Ishikawa (cell line): ENCODE measurements around the gene DDX54.

ENCODE experiments used
- CEBPB ChIP-seq: IDR thresholded peaks from 2 replicates; pipeline ENCODE4 v1.6.1; 2012
- CREB1 ChIP-seq: IDR thresholded peaks from 2 replicates; pipeline ENCODE4 v1.6.1; 2012; ENCODE audit warnings: low read depth
- EGR1 ChIP-seq: IDR thresholded peaks from 2 replicates; pipeline ENCODE4 v1.6.1; 2012
- EP300 ChIP-seq: IDR thresholded peaks from 2 replicates; pipeline ENCODE4 v1.6.1; 2012; ENCODE audit warnings: borderline replicate concordance
- FOXM1 ChIP-seq: IDR thresholded peaks from 2 replicates; pipeline ENCODE4 v1.6.1; 2012; ENCODE audit warnings: low read depth, borderline replicate concordance
- RAD21 ChIP-seq: IDR thresholded peaks from 2 replicates; pipeline ENCODE4 v1.6.1; 2012; ENCODE audit warnings: low read depth
- TAF1 ChIP-seq: IDR thresholded peaks from 2 replicates; pipeline ENCODE4 v1.6.1; 2012; ENCODE audit warnings: low read depth, mild to moderate bottlenecking
- TCF12 ChIP-seq: IDR thresholded peaks from 2 replicates; pipeline ENCODE4 v1.6.1; 2012; ENCODE audit warnings: low read depth
- YY1 ChIP-seq: IDR thresholded peaks from 2 replicates; pipeline ENCODE4 v1.6.1; 2012; ENCODE audit warnings: low read depth
- TF ChIP-seq, protein P1 (sequence below): IDR thresholded peaks from 2 replicates; pipeline ENCODE4 v1.6.1; 2012; ENCODE audit warnings: low read depth, mild to moderate bottlenecking
- TF ChIP-seq, protein P2 (sequence below): IDR thresholded peaks from 2 replicates; pipeline ENCODE4 v1.6.1; 2012

DNA sequence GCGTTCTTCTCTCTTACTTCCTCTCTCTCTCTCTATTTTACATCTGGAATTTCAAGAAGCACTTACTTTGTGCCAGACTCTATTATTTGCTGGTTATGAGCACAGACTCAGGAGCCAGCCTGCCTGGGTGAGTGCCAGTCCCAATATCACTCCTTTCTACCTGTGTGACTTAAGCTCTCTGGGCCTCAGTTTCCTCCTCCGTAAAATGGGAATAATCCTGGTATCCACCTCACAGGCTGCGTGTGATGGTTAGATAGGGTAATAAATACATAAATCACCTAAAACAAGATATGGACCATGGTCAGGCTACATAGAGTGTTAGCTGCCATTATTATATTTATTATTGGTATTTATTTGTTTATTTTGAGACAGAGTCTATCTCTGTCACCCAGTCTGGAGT lies 74.0 kb downstream of the DDX54 start:
- TF ChIP-seq, protein P1, sequence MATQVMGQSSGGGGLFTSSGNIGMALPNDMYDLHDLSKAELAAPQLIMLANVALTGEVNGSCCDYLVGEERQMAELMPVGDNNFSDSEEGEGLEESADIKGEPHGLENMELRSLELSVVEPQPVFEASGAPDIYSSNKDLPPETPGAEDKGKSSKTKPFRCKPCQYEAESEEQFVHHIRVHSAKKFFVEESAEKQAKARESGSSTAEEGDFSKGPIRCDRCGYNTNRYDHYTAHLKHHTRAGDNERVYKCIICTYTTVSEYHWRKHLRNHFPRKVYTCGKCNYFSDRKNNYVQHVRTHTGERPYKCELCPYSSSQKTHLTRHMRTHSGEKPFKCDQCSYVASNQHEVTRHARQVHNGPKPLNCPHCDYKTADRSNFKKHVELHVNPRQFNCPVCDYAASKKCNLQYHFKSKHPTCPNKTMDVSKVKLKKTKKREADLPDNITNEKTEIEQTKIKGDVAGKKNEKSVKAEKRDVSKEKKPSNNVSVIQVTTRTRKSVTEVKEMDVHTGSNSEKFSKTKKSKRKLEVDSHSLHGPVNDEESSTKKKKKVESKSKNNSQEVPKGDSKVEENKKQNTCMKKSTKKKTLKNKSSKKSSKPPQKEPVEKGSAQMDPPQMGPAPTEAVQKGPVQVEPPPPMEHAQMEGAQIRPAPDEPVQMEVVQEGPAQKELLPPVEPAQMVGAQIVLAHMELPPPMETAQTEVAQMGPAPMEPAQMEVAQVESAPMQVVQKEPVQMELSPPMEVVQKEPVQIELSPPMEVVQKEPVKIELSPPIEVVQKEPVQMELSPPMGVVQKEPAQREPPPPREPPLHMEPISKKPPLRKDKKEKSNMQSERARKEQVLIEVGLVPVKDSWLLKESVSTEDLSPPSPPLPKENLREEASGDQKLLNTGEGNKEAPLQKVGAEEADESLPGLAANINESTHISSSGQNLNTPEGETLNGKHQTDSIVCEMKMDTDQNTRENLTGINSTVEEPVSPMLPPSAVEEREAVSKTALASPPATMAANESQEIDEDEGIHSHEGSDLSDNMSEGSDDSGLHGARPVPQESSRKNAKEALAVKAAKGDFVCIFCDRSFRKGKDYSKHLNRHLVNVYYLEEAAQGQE: no peak
- TF ChIP-seq, protein P2, sequence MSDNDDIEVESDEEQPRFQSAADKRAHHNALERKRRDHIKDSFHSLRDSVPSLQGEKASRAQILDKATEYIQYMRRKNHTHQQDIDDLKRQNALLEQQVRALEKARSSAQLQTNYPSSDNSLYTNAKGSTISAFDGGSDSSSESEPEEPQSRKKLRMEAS: no peak
- no peak for TF ChIP-seq EP300
- TF ChIP-seq TCF12: no peak
- no peak for TF ChIP-seq TAF1
- no peak for TF ChIP-seq EGR1
- no peak for TF ChIP-seq RAD21
- TF ChIP-seq FOXM1: no peak
- no peak for TF ChIP-seq YY1
- no peak for TF ChIP-seq CEBPB
- TF ChIP-seq CREB1: no peak
